Activated naive CD4-positive, alpha-beta T cell treated with anti-CD3 and anti-CD28 coated beads for 36 hours (primary cell): ENCODE results near the gene ATAD3B. TPM values are rescaled to one million over a fixed set of nuclear protein-coding genes. Genes with fewer than 3 reads are reported as not detected.
"Not testable (repeated sequence)": the region's sequence is repeated elsewhere in the genome, so short reads cannot be mapped to it uniquely, and the experiment has no call there.

Experiments used
- CTCF ChIA-PET: fragments of 350-600 bp; sonication (Branson Sonifier 250); formaldehyde crosslinking; loops from one replicate; lab custom pipeline; 2021; ENCODE audit warnings: antibody characterized with exemption; lab: Charles Lee
- DNase-seq: peaks from one replicate; pipeline ENCODE4 v3.0.0-alpha.2; 2020
- H3K27ac Mint-ChIP-seq: one replicate; pipeline ENCODE4 v1.8.0; 2021; ENCODE audit warnings: mild to moderate bottlenecking, mixed read lengths
- H3K27me3 Mint-ChIP-seq: one replicate; pipeline ENCODE4 v1.8.0; 2021; ENCODE audit warnings: low read depth, mixed read lengths
- H3K36me3 Mint-ChIP-seq: one replicate; pipeline ENCODE4 v1.8.0; 2021; ENCODE audit warnings: low read depth, mixed read lengths
- H3K4me1 Mint-ChIP-seq: one replicate; pipeline ENCODE4 v1.8.0; 2021; ENCODE audit warnings: low read depth, mixed read lengths
- H3K4me3 Mint-ChIP-seq: one replicate; pipeline ENCODE4 v1.8.0; 2021; ENCODE audit warnings: mild to moderate bottlenecking, moderate library complexity, mixed read lengths
- H3K9me3 Mint-ChIP-seq: one replicate; pipeline ENCODE4 v1.8.0; 2021; ENCODE audit warnings: mixed read lengths
- intact Hi-C: fragments of 100-400 bp; cut with micrococcal nuclease; formaldehyde crosslinking; loops from one replicate; pipeline ENCODE4 v1.15.1; 2023
- total RNA-seq, 2 experiments: library from RNA; stranded (reverse); gene quantifications; one replicate each; pipeline ENCODE4 v1.2.3, GENCODE V29; 2021

Gene ATAD3B
- total RNA-seq, 2 experiments from 2014 or later, result 32.7 to 38.7 TPM

GRCh38 chr1:1527092-1527816 is 55.7 kb downstream of the ATAD3B start:
- no peak overlapping the region for H3K4me3 Mint-ChIP-seq
- CTCF ChIA-PET, result no interaction called here
- peaks cover 36% of the 10 kb centered on the region for H3K36me3 Mint-ChIP-seq
- no peaks in the 10 kb centered on the region for H3K4me1 Mint-ChIP-seq
- no peak overlapping the region for H3K27ac Mint-ChIP-seq
- intact Hi-C loops, result no loop called here
- no peak for DNase-seq
- H3K27me3 Mint-ChIP-seq, result no peaks in the 10 kb centered on the region
- H3K9me3 Mint-ChIP-seq, result peaks cover 8% of the 10 kb centered on the region

- no peak for DNase-seq
- peaks cover 38% of the 10 kb centered on the region for H3K36me3 Mint-ChIP-seq
- intact Hi-C loops, result no loop called here
- CTCF ChIA-PET, result no interaction called here
- H3K4me1 Mint-ChIP-seq, result no peaks in the 10 kb centered on the region
- peaks cover 8% of the 10 kb centered on the region for H3K9me3 Mint-ChIP-seq
- H3K27ac Mint-ChIP-seq, result no peak overlapping the region
- H3K4me3 Mint-ChIP-seq, result no peak overlapping the region
- no peaks in the 10 kb centered on the region for H3K27me3 Mint-ChIP-seq
Measured at GRCh38 chr1:1528301-1529267, 57.0 kb downstream of the ATAD3B start.

- H3K27ac Mint-ChIP-seq, result no peak overlapping the region
- intact Hi-C loops, result no loop called here
- no peak for DNase-seq
- H3K9me3 Mint-ChIP-seq, result peaks cover 8% of the 10 kb centered on the region
- H3K36me3 Mint-ChIP-seq, result peaks cover 36% of the 10 kb centered on the region
- no peaks in the 10 kb centered on the region for H3K4me1 Mint-ChIP-seq
- no peaks in the 10 kb centered on the region for H3K27me3 Mint-ChIP-seq
- H3K4me3 Mint-ChIP-seq, result no peak overlapping the region
- CTCF ChIA-PET, result no interaction called here
Measured at GRCh38 chr1:1529321-1529720, 57.8 kb downstream of the ATAD3B start.

GRCh38 chr1:1529936-1530335 is 58.4 kb downstream of the ATAD3B start:
- DNase-seq, result no peak
- Mint-ChIP-seq H3K4me3 (no peak overlapping the region), H3K4me1 (no peaks in the 10 kb centered on the region), H3K36me3 (peaks cover 36% of the 10 kb centered on the region), H3K27me3 (no peaks in the 10 kb centered on the region), H3K27ac (no peak overlapping the region), H3K9me3 (peaks cover 8% of the 10 kb centered on the region)
- CTCF ChIA-PET, result interaction anchor here (0.6 kb wide), 1 partner anchor 45 kb away, joined by 3 read pairs; no protein-coding TSS in a partner anchor
- intact Hi-C loops, result no loop called here

- Mint-ChIP-seq H3K36me3 (peaks cover 34% of the 10 kb centered on the region), H3K4me1 (no peaks in the 10 kb centered on the region), H3K4me3 (no peak overlapping the region), H3K27ac (no peak overlapping the region), H3K27me3 (no peaks in the 10 kb centered on the region), H3K9me3 (peaks cover 8% of the 10 kb centered on the region)
- intact Hi-C loops, result no loop called here
- DNase-seq, result no peak
- CTCF ChIA-PET, result no interaction called here
Measured at GRCh38 chr1:1531947-1532346, 60.4 kb downstream of the ATAD3B start.

- H3K27me3 Mint-ChIP-seq, H3K4me3 Mint-ChIP-seq, CTCF ChIA-PET, H3K27ac Mint-ChIP-seq, DNase-seq, intact Hi-C loops, H3K9me3 Mint-ChIP-seq, H3K4me1 Mint-ChIP-seq: not testable (repeated sequence)
- peaks cover 28% of the 10 kb centered on the region for H3K36me3 Mint-ChIP-seq
Measured at GRCh38 chr1:1533176-1533893, 61.8 kb downstream of the ATAD3B start.

- H3K9me3 Mint-ChIP-seq, H3K27me3 Mint-ChIP-seq, DNase-seq, H3K27ac Mint-ChIP-seq, CTCF ChIA-PET, H3K4me1 Mint-ChIP-seq, H3K4me3 Mint-ChIP-seq, intact Hi-C loops: not testable (repeated sequence)
- H3K36me3 Mint-ChIP-seq, result peaks cover 27% of the 10 kb centered on the region
Measured at GRCh38 chr1:1533894-1534291, 62.3 kb downstream of the ATAD3B start.

GRCh38 chr1:1534401-1535154 is 63.0 kb downstream of the ATAD3B start:
- CTCF ChIA-PET, result no interaction called here
- no peak for DNase-seq
- no peak overlapping the region for H3K27ac Mint-ChIP-seq
- peaks cover 3% of the 10 kb centered on the region for H3K4me1 Mint-ChIP-seq
- peaks cover 8% of the 10 kb centered on the region for H3K9me3 Mint-ChIP-seq
- no peak overlapping the region for H3K4me3 Mint-ChIP-seq
- H3K36me3 Mint-ChIP-seq, result peaks cover 21% of the 10 kb centered on the region
- intact Hi-C loops, result no loop called here
- no peaks in the 10 kb centered on the region for H3K27me3 Mint-ChIP-seq

- Mint-ChIP-seq H3K4me3 (no peak overlapping the region), H3K27ac (no peak overlapping the region), H3K9me3 (peaks cover 8% of the 10 kb centered on the region), H3K27me3 (no peaks in the 10 kb centered on the region), H3K36me3 (peaks cover 13% of the 10 kb centered on the region), H3K4me1 (peaks cover 4% of the 10 kb centered on the region)
- DNase-seq, result no peak
- intact Hi-C loops, result no loop called here
- CTCF ChIA-PET, result interaction anchor here (0.6 kb wide), 1 partner anchor 416 kb away, joined by 3 read pairs; no protein-coding TSS in a partner anchor
Measured at GRCh38 chr1:1535201-1536018, 63.8 kb downstream of the ATAD3B start.

GRCh38 chr1:1536019-1536937 is 64.7 kb downstream of the ATAD3B start:
- H3K4me3 Mint-ChIP-seq, result no peak overlapping the region
- peaks cover 4% of the 10 kb centered on the region for H3K4me1 Mint-ChIP-seq
- H3K36me3 Mint-ChIP-seq, result peaks cover 8% of the 10 kb centered on the region
- H3K27me3 Mint-ChIP-seq, result no peaks in the 10 kb centered on the region
- H3K9me3 Mint-ChIP-seq, result peaks cover 5% of the 10 kb centered on the region
- H3K27ac Mint-ChIP-seq, result no peak overlapping the region
- CTCF ChIA-PET, result interaction anchor here (0.6 kb wide), 1 partner anchor 415 kb away, joined by 3 read pairs; no protein-coding TSS in a partner anchor
- intact Hi-C loops, result no loop called here
- DNase-seq, result no peak
